Pancreas (tissue), 10 donors: ENCODE data around the gene CCL5. TPM values are rescaled to one million over a fixed set of nuclear protein-coding genes. Genes with fewer than 3 reads are reported as not detected.

Experiments
- ATAC-seq, 4 donors: fragments of 200-7000 bp; cut with Tn5 transposase; one replicate each; pipeline versions ENCODE4 v1.8.0 to v1.9.1; 2020; ENCODE audit warnings: mild to moderate bottlenecking in 4 of 4, moderate library complexity in 4 of 4
- DNase-seq, 6 donors: peaks; one replicate each; pipeline ENCODE4 v3.0.0-alpha.2; 2020
- FAIRE-seq: peaks from 2 replicates; lab custom pipeline; 2012; peaks lifted over from hg19 to GRCh38; lab: Jason Lieb, UNC
- H3K27ac ChIP-seq, 4 donors: fragments of 200-600 bp; sonication (generic); 1 replicate in 3 of 4; 2 replicates in 1 of 4; pipeline versions ENCODE4 v1.5.0 to v1.8.0; 2020
- H3K27me3 ChIP-seq, 4 donors: fragments of 200-600 bp; one replicate each; pipeline ENCODE4 v1.8.0; 2021
- H3K36me3 ChIP-seq, 3 donors: fragments of 200-600 bp; sonication (generic) in 1 of 3; one replicate each; pipeline versions ENCODE4 v1.5.0 to v1.8.0; 2020 to 2021
- H3K4me1 ChIP-seq, 3 donors: fragments of 200-600 bp; one replicate each; pipeline ENCODE4 v1.8.0; 2021
- H3K4me3 ChIP-seq, 4 donors: fragments of 200-600 bp; sonication (generic) in 2 of 4; one replicate each; pipeline versions ENCODE4 v1.5.0 to v1.8.0; 2020 to 2021
- H3K9me3 ChIP-seq, 4 donors: fragments of 200-600 bp; one replicate each; pipeline ENCODE4 v1.8.0; 2021
- CTCF ChIP-seq, 4 donors: fragments of 200-600 bp; sonication (generic) in 3 of 4; IDR thresholded peaks; one replicate each; pipeline versions ENCODE4 v1.5.0 to v1.8.0; 2021; ENCODE audit warnings: antibody characterized with exemption in 4 of 4
- WGBS, 2 donors: extraction: QIAGEN DNeasy Blood & Tissue Kit; methylation state at CpG; one replicate each; pipeline ENCODE4 v1.1.7; 2013; 5-methylcytosine and 5-hydroxymethylcytosine counted together
- intact Hi-C, 3 donors: fragments of 100-400 bp; cut with DNase I; formaldehyde crosslinking; loops; one replicate each; pipeline versions ENCODE4 v1.11.1 to v1.14.2; 2022
- polyA plus RNA-seq, 2 donors: library from polyadenylated mRNA; stranded (reverse); fragments of 200-250 nt; gene quantifications; one replicate each; pipeline ENCODE4 v1.2.3, GENCODE V29; 2013
- total RNA-seq, 6 donors: library from RNA; stranded (reverse); fragmentation: NEBNext Ultra II Directional in 4 of 6; extraction: Animal tissue kit (Norgen Biotek cat#: 25700) in 4 of 6; gene quantifications; one replicate each; pipeline versions ENCODE4 v1.2.1 to v1.2.4, GENCODE V29; 2021 to 2023
- donor health status: healthy with polysubstance abuse.
- donor health status: DM: no; HTN: no; CAD: no; lungs with moderate emphysema.
- donor health status: DM: no; HTN: no; CAD: no.
- donor health status: control.
- donor health status: control.
- donor health status: Bipolar disorder and iron deficiency.
- donor health status: DM: yes; HTN: yes; CAD: no.
- donor health status: DM: no; HTN: no; CAD: no.
- donor health status: DM: no; HTN: no; CAD: no.
- donor health status: DM: yes; HTN: yes; CAD: no.

The CCL5 gene
- total and polyA plus RNA-seq, 8 donors = 0.47 to 3.5 (median 1.8) TPM

DNA sequence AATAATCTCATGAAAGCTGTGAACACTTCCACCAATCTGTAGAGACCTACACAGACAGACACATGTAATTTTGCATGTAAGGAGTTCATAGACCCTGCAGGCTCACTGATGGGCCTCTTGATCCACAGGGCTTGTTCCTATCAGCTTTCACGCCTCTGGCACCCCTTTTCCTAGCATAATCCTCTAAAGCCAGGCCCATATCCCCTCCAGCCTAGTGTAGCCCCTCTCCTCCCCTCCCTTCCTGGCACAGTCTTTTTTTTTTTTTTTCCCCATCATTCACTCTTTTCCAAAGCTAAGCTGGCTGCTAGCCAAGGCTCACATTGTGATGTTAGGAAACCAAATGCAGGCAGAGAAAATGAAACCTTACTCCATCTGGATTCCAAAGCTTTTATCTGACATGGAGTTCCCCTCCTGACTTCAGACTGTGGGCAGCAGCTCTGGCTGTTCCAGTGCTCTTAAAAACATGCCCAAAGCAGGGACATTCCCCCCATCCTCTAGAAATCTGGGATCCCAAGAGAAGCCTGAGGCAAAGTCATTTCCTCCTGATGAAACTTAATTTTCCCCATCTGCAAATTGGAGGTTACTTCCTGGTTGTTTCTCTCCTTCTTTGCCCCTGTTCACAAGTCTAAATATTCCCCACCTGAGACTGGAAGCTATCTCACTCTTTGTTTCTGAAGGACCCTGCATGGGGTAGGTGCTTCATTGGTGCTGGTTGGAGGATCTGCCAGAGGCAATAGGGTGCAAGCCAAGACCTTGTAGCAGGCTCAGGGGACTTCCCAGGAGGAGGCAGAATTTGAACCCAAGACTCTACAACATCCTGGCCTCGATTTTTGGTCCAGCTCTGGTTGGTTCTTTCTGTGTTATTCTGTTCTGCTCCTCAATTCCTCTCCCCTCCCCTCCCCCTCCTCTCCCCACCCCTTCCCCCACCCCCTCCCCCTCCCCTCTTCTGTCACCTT is 9.9 kb upstream of the CCL5 start:
- Histone ChIP-seq H3K4me1 (no peaks in the 10 kb centered on the region), H3K27ac (peak overlapping the region in 2 of 4 donors; percentile 12 to 33), H3K9me3 (no peaks in the 10 kb centered on the region), H3K36me3 (no peaks in the 10 kb centered on the region), H3K4me3 (no peak overlapping the region), H3K27me3 (no peaks in the 10 kb centered on the region)
- intact Hi-C loops = no loop called here
- ATAC-seq (peak in 2 of 4 donors; percentile 46 to 83), FAIRE-seq (no peak), DNase-seq (peak in 2 of 6 donors; percentile 21 to 25)
- 63 to 77% methylated on average over 2 of the region's 2 CpGs for WGBS, 2 donors
- TF ChIP-seq CTCF (IDR thresholded peaks at IDR 0.05) = no peak

DNA sequence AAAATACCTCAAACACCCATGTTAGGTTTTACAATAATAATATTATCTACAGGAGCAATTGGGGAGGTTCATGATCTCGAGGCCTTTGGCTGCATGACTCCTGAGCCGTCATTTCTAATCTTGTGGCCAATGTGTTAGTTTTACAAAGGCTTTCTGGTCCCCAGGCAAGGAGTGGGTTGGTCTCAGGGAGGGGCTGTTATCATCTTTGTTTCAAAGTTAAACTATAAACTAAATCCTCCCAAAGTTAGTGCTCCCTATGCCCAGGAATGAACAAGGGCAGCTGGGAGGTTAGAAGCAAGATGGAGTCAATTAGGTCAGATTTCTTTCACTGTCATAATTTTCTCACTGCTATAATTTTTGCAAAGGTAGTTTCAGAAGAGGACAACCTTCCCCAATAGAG is 9.1 kb upstream of the CCL5 start:
- intact Hi-C loops = no loop called here
- Histone ChIP-seq H3K27ac (no peak overlapping the region), H3K4me3 (no peak overlapping the region), H3K36me3 (no peaks in the 10 kb centered on the region), H3K9me3 (no peaks in the 10 kb centered on the region), H3K4me1 (no peaks in the 10 kb centered on the region), H3K27me3 (no peaks in the 10 kb centered on the region)
- ATAC-seq (no peak), DNase-seq (no peak), FAIRE-seq (no peak)
- 76 to 85% methylated on average over 2 of the region's 2 CpGs for WGBS, 2 donors
- no peak for TF ChIP-seq CTCF (IDR thresholded peaks at IDR 0.05)

DNA sequence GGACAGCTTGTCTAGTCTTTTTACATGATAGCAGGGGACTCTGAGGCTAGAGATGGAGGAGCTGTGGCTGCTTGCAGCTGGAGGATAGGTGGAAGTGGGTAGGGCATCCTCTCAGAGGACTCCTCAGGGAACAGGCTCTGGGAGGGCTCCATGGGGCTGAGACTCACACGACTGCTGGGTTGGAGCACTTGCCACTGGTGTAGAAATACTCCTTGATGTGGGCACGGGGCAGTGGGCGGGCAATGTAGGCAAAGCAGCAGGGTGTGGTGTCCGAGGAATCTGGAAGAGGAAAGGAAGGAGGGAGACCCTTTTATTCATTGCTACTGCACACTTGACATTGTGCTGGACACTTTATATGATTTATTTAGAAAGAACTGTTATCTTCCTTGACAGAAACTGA is 1.8 kb downstream of the CCL5 start:
- DNase-seq = no peak
- H3K27ac ChIP-seq = no peak overlapping the region
- H3K4me1 ChIP-seq = no peaks in the 10 kb centered on the region
- ATAC-seq = no peak
- H3K27me3 ChIP-seq = no peaks in the 10 kb centered on the region
- intact Hi-C loops = no loop called here
- WGBS, 2 donors = 66 to 67% methylated on average over 4 of the region's 4 CpGs
- H3K36me3 ChIP-seq = no peaks in the 10 kb centered on the region
- no peak overlapping the region for H3K4me3 ChIP-seq
- TF ChIP-seq CTCF (IDR thresholded peaks at IDR 0.05) = no peak
- H3K9me3 ChIP-seq = no peaks in the 10 kb centered on the region
- no peak for FAIRE-seq

DNA sequence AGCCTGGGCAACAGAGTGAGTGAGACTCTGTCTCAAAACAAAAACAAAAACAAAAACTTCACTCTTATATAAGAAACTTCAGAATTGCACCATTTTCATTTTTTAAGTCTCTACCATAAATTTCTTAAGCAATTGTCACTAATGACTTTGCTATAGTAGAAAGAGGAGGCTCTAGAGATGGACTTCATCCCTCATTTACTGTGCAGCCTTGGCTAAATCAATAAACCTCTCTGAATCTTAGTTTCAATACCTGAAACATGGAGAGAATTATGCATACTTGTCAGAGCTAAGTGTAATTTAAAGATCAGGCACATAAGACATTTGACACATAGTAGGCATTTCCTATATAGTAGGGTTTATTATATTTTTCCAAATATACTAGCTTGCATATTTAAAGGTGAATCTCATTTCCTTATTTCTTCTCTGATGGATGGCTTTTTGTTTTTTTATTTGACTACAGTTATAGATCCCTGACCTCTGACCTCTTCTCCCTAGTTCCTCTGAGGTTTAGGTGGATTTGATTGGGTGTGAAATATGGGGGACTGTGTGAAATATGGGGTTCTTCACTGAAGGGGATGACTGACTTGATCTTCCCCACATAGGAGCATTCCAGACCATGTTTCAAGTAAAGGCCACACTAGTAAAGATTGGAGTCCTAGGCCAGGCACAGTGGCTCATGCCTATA is 2.7 kb downstream of the CCL5 start:
- H3K4me1 ChIP-seq = no peaks in the 10 kb centered on the region
- FAIRE-seq (no peak), DNase-seq (no peak), ATAC-seq (no peak)
- no peak overlapping the region for H3K27ac ChIP-seq
- no peak for TF ChIP-seq CTCF (IDR thresholded peaks at IDR 0.05)
- H3K27me3 ChIP-seq = no peaks in the 10 kb centered on the region
- intact Hi-C loops = no loop called here
- no peaks in the 10 kb centered on the region for H3K9me3 ChIP-seq
- no peaks in the 10 kb centered on the region for H3K36me3 ChIP-seq
- H3K4me3 ChIP-seq = no peak overlapping the region
